ENCODE results near the gene PLCD3. TPM values are rescaled to one million over a fixed set of nuclear protein-coding genes. Genes with fewer than 3 reads are reported as not detected.

PLCD3 gene
- total and polyA plus RNA-seq, 9 of the 15 experiments (the other 6 are each of a cell fraction or from before 2014, with no cell fraction given) = 0.20 to 22.6 (median 7.5) TPM

DNA sequence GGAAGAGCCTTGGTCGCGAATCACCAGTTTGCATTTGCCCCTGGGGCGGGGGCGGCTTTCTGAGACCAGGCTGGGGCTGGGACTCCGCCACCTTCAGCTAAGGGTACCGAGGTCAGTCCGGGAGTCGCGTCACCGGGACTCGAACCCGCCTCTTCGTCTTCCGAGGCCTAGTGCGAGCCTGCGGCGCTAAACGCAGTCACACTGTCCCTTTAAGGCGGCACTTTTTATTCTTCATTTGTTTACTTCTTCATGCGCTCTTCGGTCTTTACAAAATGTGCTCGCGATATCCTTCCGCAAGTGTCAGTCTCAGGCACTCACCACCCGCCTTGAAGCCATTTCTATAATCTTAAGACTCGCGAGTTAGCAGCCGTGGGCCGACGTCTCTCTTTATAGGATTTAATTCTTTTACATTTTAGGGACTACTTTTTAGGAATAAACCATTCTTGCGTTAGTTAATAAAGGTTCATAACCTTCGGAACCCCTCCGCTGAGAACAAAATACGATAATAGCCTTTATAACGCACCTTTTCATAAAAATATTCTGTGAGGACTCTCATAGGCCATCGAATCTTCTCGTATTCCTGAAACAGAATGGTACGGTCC is 15.4 kb upstream of the PLCD3 start (continued):
- TF ChIP-seq, protein P1, sequence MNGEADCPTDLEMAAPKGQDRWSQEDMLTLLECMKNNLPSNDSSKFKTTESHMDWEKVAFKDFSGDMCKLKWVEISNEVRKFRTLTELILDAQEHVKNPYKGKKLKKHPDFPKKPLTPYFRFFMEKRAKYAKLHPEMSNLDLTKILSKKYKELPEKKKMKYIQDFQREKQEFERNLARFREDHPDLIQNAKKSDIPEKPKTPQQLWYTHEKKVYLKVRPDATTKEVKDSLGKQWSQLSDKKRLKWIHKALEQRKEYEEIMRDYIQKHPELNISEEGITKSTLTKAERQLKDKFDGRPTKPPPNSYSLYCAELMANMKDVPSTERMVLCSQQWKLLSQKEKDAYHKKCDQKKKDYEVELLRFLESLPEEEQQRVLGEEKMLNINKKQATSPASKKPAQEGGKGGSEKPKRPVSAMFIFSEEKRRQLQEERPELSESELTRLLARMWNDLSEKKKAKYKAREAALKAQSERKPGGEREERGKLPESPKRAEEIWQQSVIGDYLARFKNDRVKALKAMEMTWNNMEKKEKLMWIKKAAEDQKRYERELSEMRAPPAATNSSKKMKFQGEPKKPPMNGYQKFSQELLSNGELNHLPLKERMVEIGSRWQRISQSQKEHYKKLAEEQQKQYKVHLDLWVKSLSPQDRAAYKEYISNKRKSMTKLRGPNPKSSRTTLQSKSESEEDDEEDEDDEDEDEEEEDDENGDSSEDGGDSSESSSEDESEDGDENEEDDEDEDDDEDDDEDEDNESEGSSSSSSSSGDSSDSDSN (IDR thresholded peaks at IDR 0.05; ENCODE audit: borderline replicate concordance in 1 of 2, low read depth in 2 of 2, low read length in 2 of 2) = no peak
- TF ChIP-seq EGR1 (conservative IDR thresholded peaks at IDR 0.05) (peak; percentile 87), ZNF444 (CRISPR knock-in tag; IDR thresholded peaks at IDR 0.05) (peak; percentile 71; the same call in 1 of the 2 replicates), KLF16 (IDR thresholded peaks at IDR 0.05) (no peak), HMG20A (CRISPR knock-in tag; conservative IDR thresholded peaks at IDR 0.05) (no peak), ZKSCAN1 (IDR thresholded peaks at IDR 0.05; ENCODE audit: low read depth, low read length) (no peak), MYC (IDR thresholded peaks at IDR 0.05; ENCODE audit: low read depth, low read length) (0 out of 2 replicates have a peak, but pooled peaks have one; percentile 39), MYC (CRISPR knock-in tag; IDR thresholded peaks at IDR 0.05; ENCODE audit: borderline replicate concordance, low read depth) (peak; percentile 89), ZNF561 (CRISPR knock-in tag; conservative IDR thresholded peaks at IDR 0.05) (no peak), PHTF2 (CRISPR knock-in tag; IDR thresholded peaks at IDR 0.05) (no peak), FOXM1 (IDR thresholded peaks at IDR 0.05; ENCODE audit: low read depth) (peak; percentile 97), FOXM1 (CRISPR knock-in tag; IDR thresholded peaks at IDR 0.05; ENCODE audit: low read depth) (no peak), NEUROD1 (IDR thresholded peaks at IDR 0.05; ENCODE audit: borderline replicate concordance, low read depth, low read length, partially characterized antibody) (peak; percentile 81), ETS2 (tag; IDR thresholded peaks at IDR 0.05; ENCODE audit: borderline replicate concordance, poor library complexity, severe bottlenecking) (no peak), ZNF695 (CRISPR knock-in tag; IDR thresholded peaks at IDR 0.05) (0 out of 2 replicates have a peak, but pooled peaks have one; percentile 8), TCFL5 (CRISPR knock-in tag; conservative IDR thresholded peaks at IDR 0.05) (no peak), BRD4 (IDR thresholded peaks at IDR 0.05) (peak; percentile 97), CHD2 (IDR thresholded peaks at IDR 0.05; ENCODE audit: low read depth, low read length) (peak; percentile 92)
- TF ChIP-seq, protein P2, sequence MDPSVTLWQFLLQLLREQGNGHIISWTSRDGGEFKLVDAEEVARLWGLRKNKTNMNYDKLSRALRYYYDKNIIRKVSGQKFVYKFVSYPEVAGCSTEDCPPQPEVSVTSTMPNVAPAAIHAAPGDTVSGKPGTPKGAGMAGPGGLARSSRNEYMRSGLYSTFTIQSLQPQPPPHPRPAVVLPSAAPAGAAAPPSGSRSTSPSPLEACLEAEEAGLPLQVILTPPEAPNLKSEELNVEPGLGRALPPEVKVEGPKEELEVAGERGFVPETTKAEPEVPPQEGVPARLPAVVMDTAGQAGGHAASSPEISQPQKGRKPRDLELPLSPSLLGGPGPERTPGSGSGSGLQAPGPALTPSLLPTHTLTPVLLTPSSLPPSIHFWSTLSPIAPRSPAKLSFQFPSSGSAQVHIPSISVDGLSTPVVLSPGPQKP (CRISPR knock-in tag; IDR thresholded peaks at IDR 0.05) = no peak
- TF ChIP-seq, protein P3, sequence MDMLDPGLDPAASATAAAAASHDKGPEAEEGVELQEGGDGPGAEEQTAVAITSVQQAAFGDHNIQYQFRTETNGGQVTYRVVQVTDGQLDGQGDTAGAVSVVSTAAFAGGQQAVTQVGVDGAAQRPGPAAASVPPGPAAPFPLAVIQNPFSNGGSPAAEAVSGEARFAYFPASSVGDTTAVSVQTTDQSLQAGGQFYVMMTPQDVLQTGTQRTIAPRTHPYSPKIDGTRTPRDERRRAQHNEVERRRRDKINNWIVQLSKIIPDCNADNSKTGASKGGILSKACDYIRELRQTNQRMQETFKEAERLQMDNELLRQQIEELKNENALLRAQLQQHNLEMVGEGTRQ (CRISPR knock-in tag; IDR thresholded peaks at IDR 0.05) = no peak

Data from K562 (cell line).